ENCODE data around the gene KANSL1. TPM values are rescaled to one million over a fixed set of nuclear protein-coding genes. Genes with fewer than 3 reads are reported as not detected.

Gene KANSL1
- total and polyA plus RNA-seq, 2 of the 4 experiments (the other 2 are of a cell fraction): 19.1 to 49.6 TPM

GRCh38 chr17:46175891-46176290 is 17.3 kb downstream of the KANSL1 start:
- ChIA-PET CTCF (no interaction called here), POLR2A (ENCODE audit: unreplicated experiment) (no interaction called here)
- peaks cover 12% of the 10 kb centered on the region for H3K36me3 ChIP-seq (ENCODE audit: control insufficient read depth, insufficient read depth, low read length)
- H4K8ac ChIP-seq (ENCODE audit: low read depth in 2 of 2, low read length in 2 of 2): no peak overlapping the region
- H3K9me3 ChIP-seq (ENCODE audit: control insufficient read depth, insufficient read depth, low read length): no peaks in the 10 kb centered on the region
- peaks cover 10% of the 10 kb centered on the region for H3K9me1 ChIP-seq (ENCODE audit: insufficient read depth, low read length)
- in situ Hi-C loops (cut with MboI; ENCODE audit: low sequenced_read_pairs): no loop called here
- no peak overlapping the region for H2AK9ac ChIP-seq (replicated peaks; ENCODE audit: low read depth, low read length, poor library complexity)
- intact Hi-C loops (cut with micrococcal nuclease): no loop called here
- peak; percentile 22 for DNase-seq
- H2BK20ac ChIP-seq (ENCODE audit: low read depth, low read length): no peak overlapping the region
- no CpG with 5 or more reads among the region's 1 CpG for WGBS, 2 experiments (ENCODE audit: extremely low coverage in 2 of 2, insufficient read length in 1 of 2)
- H3K4me1 ChIP-seq (ENCODE audit: control insufficient read depth, insufficient read depth, low read length): peaks cover 6% of the 10 kb centered on the region; the same call in 1 of the 2 replicates
- TF ChIP-seq RFX5 (IDR thresholded peaks at IDR 0.05; ENCODE audit: low read depth, low read length): no peak
- no peak for TF ChIP-seq CHD1 (IDR thresholded peaks at IDR 0.05; ENCODE audit: low read depth, low read length)
- TF ChIP-seq POLR2A (IDR thresholded peaks at IDR 0.05; ENCODE audit: low read depth, low read length): no peak
- TF ChIP-seq CTCF (conservative IDR thresholded peaks at IDR 0.05; ENCODE audit: low read depth, low read length): no peak
- TF ChIP-seq USF2 (IDR thresholded peaks at IDR 0.05; ENCODE audit: low read depth, low read length): no peak
- no peak for TF ChIP-seq BHLHE40 (IDR thresholded peaks at IDR 0.05; ENCODE audit: low read depth, low read length)
- no peak overlapping the region for H3K9ac ChIP-seq (ENCODE audit: low read depth, low read length)
- no peak overlapping the region for H3K18ac ChIP-seq (ENCODE audit: low read depth, low read length)
- no peak overlapping the region for H3K27ac ChIP-seq (ENCODE audit: insufficient read depth, low read length)
- H4K20me1 ChIP-seq (ENCODE audit: insufficient read depth, low read length): peaks cover 100% of the 10 kb centered on the region
- H2AFZ ChIP-seq (replicated peaks; ENCODE audit: low read length, poor library complexity): no peak overlapping the region
- no peak for ATAC-seq (ENCODE audit: low read depth)
- H3K56ac ChIP-seq (ENCODE audit: extremely low read depth, insufficient read depth, low read length): no peak overlapping the region
- no peak overlapping the region for H2BK120ac ChIP-seq (ENCODE audit: low read depth, low read length)
- no peak overlapping the region for H3K4me3 ChIP-seq (ENCODE audit: insufficient read depth, low read depth, low read length)
- peak overlapping the region; percentile 83 for H3K23ac ChIP-seq (ENCODE audit: low read depth, low read length)
- H3K79me1 ChIP-seq (ENCODE audit: low read depth in 1 of 2, low read length in 2 of 2): peaks cover 23 to 78% of the 10 kb centered on the region in 2 experiments
- BruUV-seq (replicated peaks): no TSS peak
- no peak overlapping the region for H3K4ac ChIP-seq (ENCODE audit: low read depth, low read length)
- no peak overlapping the region for H4K91ac ChIP-seq (ENCODE audit: insufficient read depth, low read depth, low read length)
- H4K5ac ChIP-seq (ENCODE audit: low read depth, low read length): no peak overlapping the region
- no peak overlapping the region for H2AK5ac ChIP-seq (ENCODE audit: low read depth, low read length)
- 0 out of 2 replicates have a peak overlapping the region, but pooled peaks have one; percentile 65 for H3K14ac ChIP-seq (replicated peaks; ENCODE audit: low read depth, low read length)
- H3K4me2 ChIP-seq (ENCODE audit: low read depth, low read length): no peak overlapping the region
- no peaks in the 10 kb centered on the region for H3K27me3 ChIP-seq (ENCODE audit: control insufficient read depth, insufficient read depth, low read length)
- dilution Hi-C loops (cut with HindIII; ENCODE audit: low sequenced_read_pairs, unreplicated experiment): no loop called here
- H2BK15ac ChIP-seq (ENCODE audit: low read depth, low read length): no peak overlapping the region
- no peak overlapping the region for H2BK5ac ChIP-seq (ENCODE audit: low read depth, low read length, poor library complexity, severe bottlenecking)

All from IMR-90 (cell line).